SK-N-MC (cell line): ENCODE measurements around the gene CLASRP.

Source experiments
- EZH2 ChIP-seq: fragments of 200-600 bp; sonication (generic); IDR thresholded peaks from one replicate; pipeline ENCODE4 v1.6.1; 2017; ENCODE audit warnings: antibody characterized with exemption
- POLR2AphosphoS5 ChIP-seq: IDR thresholded peaks from 2 replicates; pipeline ENCODE4 v1.6.1; 2012; ENCODE audit warnings: mild to moderate bottlenecking, low read depth, low read length, borderline replicate concordance

DNA sequence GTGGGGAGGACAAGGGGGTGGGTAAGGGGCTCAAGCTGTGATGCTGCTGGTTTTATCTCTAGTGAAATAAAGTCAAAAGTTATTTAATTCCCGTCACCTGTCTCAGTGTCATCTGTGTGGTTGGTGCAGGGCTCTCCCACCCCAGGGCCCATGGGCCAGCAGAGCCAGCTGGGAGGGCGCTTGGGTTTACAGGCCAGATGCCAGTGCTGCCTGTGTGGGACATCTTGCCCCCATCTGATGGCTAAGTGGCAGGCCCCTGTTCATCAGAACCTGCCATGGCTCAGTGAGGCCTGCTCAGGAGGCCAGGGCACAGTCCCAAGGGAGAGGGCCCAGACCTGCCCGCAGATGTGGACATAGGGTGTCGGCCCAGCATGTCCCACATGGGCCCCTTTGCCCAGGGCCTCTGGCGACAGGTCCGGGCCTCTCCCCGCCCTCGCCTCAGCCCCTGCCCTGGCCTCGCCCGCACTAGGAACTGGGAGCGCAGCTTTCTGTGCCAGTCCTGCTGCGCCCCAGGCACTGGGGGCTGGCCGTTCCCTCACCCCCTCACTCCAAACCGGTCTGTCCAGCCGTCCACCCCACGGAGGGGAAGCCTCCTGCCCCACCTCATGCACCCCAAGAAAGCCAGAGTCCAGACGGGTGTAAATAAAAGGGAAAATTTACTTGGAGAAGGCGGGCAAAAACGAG, 32.2 kb downstream of the CLASRP start:
- no peak for TF ChIP-seq EZH2
- no peak for TF ChIP-seq POLR2AphosphoS5
